ENCODE measurements around the gene KLF14. TPM values are rescaled to one million over a fixed set of nuclear protein-coding genes. Genes with fewer than 3 reads are reported as not detected.
A peak's percentile ranks its signal among the peaks of the same experiment; 100 is the strongest.

The KLF14 gene
- total and polyA plus RNA-seq, 2 experiments from 2014 or later: 0.16 TPM; not detected in 1

DNA sequence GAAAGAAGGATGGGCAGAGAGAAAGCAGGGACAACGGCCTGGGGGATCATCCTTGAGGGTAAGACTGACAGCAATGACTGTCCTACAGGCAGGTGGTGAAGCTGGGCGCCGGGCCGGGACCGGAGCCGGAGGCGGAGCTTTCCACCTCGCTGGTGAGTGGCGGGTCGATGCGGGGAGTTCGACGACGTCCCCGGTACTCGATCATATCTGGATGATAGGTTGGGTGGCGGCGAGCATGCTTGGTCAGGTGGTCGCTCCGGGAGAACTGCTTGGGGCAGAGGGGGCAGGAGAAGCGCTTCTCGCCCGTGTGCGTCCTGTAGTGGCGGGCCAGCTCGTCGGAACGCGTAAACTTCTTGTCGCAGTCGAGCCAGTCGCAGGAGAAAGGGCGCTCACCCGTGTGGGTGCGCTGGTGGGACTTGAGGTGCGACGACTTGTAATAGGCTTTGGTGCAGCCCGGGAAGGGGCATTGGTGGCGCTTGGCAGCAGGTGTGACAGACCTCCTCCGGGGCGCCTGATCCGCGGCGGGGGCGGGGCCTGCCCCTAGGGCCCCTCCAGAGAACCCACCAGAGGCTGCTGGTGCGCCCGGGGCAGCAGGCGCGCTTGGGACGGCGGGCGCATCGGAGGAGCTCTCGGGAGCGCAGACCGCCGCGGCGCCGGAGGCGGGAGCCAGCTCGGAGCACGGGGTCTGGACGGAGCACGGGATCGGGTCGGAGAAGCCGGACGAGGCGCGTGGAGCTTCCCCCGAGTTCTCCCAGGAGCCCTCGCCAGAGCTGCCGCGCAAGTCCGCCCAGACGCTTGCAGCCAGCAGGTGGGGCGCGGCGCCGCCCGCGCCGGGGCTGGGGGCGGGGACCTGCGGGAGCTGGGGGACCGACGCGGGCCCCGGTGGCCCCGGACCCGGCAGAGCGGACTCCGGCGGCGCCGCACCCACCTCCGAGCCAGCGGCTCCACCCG is 752 bp downstream of the KLF14 start:
- WGBS (ENCODE audit: low lambda C conversion rate, missing lambda C conversion rate): 7% methylated on average over 60 of the region's 100 CpGs

DNA sequence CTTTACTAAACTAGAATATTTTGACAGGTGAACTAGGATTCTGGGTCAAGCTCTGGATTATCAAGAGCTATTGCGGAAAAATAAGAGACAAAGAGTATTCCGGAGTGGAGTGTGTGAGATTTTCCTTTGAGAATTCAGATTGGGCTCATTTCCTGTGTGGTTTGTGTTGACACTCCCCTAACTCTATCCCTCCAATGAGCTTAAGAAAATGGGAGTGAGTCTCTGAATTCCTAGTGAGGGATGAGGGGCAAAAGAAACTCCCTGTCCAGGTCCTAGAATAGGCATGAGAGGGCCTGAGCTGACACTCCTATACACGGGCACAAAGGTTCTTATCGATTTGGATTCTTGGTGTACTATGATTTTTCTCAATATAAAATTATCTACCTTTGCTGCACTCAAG is 10.2 kb downstream of the KLF14 start:
- Histone ChIP-seq H3K4me1 (ENCODE audit: insufficient read depth) (no peaks in the 10 kb centered on the region), H3K27ac (no peak overlapping the region), H3K4me3 (no peak overlapping the region), H3K4me2 (no peak overlapping the region), H3K9me2 (replicated peaks; ENCODE audit: insufficient read depth) (no peaks in the 10 kb centered on the region), H4K20me1 (ENCODE audit: insufficient read depth, poor library complexity, severe bottlenecking) (no peaks in the 10 kb centered on the region), H3K9me3 (ENCODE audit: low read depth) (no peaks in the 10 kb centered on the region), H3K36me3 (replicated peaks; ENCODE audit: insufficient read depth, low read depth) (no peaks in the 10 kb centered on the region), H2AFZ (no peak overlapping the region), H3K79me2 (no peaks in the 10 kb centered on the region), H3K27me3 (no peaks in the 10 kb centered on the region)
- 80% methylated on average over 4 of the region's 4 CpGs for WGBS (ENCODE audit: low lambda C conversion rate, missing lambda C conversion rate)
- no peak for DNase-seq (ENCODE audit: low spot score)
- TF ChIP-seq, protein P1, sequence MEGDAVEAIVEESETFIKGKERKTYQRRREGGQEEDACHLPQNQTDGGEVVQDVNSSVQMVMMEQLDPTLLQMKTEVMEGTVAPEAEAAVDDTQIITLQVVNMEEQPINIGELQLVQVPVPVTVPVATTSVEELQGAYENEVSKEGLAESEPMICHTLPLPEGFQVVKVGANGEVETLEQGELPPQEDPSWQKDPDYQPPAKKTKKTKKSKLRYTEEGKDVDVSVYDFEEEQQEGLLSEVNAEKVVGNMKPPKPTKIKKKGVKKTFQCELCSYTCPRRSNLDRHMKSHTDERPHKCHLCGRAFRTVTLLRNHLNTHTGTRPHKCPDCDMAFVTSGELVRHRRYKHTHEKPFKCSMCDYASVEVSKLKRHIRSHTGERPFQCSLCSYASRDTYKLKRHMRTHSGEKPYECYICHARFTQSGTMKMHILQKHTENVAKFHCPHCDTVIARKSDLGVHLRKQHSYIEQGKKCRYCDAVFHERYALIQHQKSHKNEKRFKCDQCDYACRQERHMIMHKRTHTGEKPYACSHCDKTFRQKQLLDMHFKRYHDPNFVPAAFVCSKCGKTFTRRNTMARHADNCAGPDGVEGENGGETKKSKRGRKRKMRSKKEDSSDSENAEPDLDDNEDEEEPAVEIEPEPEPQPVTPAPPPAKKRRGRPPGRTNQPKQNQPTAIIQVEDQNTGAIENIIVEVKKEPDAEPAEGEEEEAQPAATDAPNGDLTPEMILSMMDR (IDR thresholded peaks at IDR 0.05; ENCODE audit: poor library complexity): no peak
- no peak for TF ChIP-seq EZH2 (IDR thresholded peaks at IDR 0.05; ENCODE audit: borderline replicate concordance)
- TF ChIP-seq EZH2phosphoT487 (IDR thresholded peaks at IDR 0.05; ENCODE audit: low read depth, severe bottlenecking, unreplicated experiment): no peak

More for the DNA sequence above, 752 bp downstream of the KLF14 start:
- H3K4me3 ChIP-seq: peak overlapping the region; percentile 56
- no peak overlapping the region for H3K27ac ChIP-seq
- H3K36me3 ChIP-seq (replicated peaks; ENCODE audit: insufficient read depth, low read depth): no peaks in the 10 kb centered on the region
- peak; percentile 33 for TF ChIP-seq EZH2 (IDR thresholded peaks at IDR 0.05; ENCODE audit: borderline replicate concordance)
- TF ChIP-seq, protein P1 (IDR thresholded peaks at IDR 0.05; ENCODE audit: poor library complexity): no peak
- no peak for TF ChIP-seq EZH2phosphoT487 (IDR thresholded peaks at IDR 0.05; ENCODE audit: low read depth, severe bottlenecking, unreplicated experiment)
- no peaks in the 10 kb centered on the region for H3K79me2 ChIP-seq
- no peaks in the 10 kb centered on the region for H3K9me2 ChIP-seq (replicated peaks; ENCODE audit: insufficient read depth)
- peak; percentile 68 for DNase-seq (ENCODE audit: low spot score)
- H3K9me3 ChIP-seq (ENCODE audit: low read depth): peaks cover 12% of the 10 kb centered on the region
- no peaks in the 10 kb centered on the region for H3K4me1 ChIP-seq (ENCODE audit: insufficient read depth)
- peak overlapping the region; percentile 94 for H3K4me2 ChIP-seq
- peaks cover 78% of the 10 kb centered on the region for H3K27me3 ChIP-seq
- H2AFZ ChIP-seq: peak overlapping the region; percentile 55
- H4K20me1 ChIP-seq (ENCODE audit: insufficient read depth, poor library complexity, severe bottlenecking): no peaks in the 10 kb centered on the region

DNA sequence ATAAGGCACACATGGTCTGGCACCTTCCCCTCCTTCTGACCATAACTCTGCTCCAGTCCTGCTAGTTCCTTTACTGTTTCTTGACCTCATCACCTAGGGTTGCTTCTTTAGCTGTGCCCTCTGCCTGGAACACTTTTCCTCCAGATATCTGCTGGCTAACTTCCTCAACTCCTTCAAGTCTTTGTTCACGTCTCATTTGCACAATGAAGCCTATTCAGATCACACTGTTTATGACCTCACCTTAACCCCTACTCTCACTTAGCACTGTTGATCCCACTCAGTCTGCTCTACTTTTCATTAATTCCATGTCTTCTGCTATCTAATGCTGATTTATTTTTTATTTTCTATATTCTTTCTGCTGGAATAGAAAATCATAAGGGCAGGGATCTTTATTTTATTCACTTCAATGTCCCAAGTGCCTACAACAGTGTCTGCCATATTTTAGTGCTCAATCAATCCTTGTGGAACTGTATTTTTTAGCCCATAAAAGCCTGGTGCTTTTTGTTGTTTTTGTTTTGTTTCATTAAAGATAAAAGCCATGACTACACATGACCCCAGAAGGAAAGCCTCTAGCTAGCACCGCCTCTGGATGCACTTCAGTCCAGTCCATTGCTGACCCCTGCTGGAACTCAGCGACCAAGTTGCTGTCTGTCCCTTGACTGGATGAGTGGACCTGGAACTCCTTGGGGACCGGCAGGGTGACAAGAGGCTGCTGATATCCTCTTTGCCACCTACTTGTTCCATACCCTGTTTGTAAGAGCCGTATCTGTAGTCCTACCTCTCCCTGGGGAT is 12.3 kb downstream of the KLF14 start:
- no peak overlapping the region for H3K27ac ChIP-seq

More for the DNA sequence above, 12.3 kb downstream of the KLF14 start:
- H3K27me3 ChIP-seq: no peaks in the 10 kb centered on the region
- no peaks in the 10 kb centered on the region for H3K36me3 ChIP-seq (replicated peaks; ENCODE audit: insufficient read depth, low read depth)
- no peaks in the 10 kb centered on the region for H3K4me1 ChIP-seq (ENCODE audit: insufficient read depth)
- no peaks in the 10 kb centered on the region for H3K9me3 ChIP-seq (ENCODE audit: low read depth)
- H3K4me3 ChIP-seq: no peak overlapping the region
- WGBS (ENCODE audit: low lambda C conversion rate, missing lambda C conversion rate): 29% methylated on average over 5 of the region's 5 CpGs
- no peak for TF ChIP-seq EZH2 (IDR thresholded peaks at IDR 0.05; ENCODE audit: borderline replicate concordance)
- TF ChIP-seq, protein P1 (IDR thresholded peaks at IDR 0.05; ENCODE audit: poor library complexity): peak; percentile 67
- H3K79me2 ChIP-seq: no peaks in the 10 kb centered on the region
- H2AFZ ChIP-seq: no peak overlapping the region
- peak; percentile 87 for DNase-seq (ENCODE audit: low spot score)
- H4K20me1 ChIP-seq (ENCODE audit: insufficient read depth, poor library complexity, severe bottlenecking): no peaks in the 10 kb centered on the region
- no peaks in the 10 kb centered on the region for H3K9me2 ChIP-seq (replicated peaks; ENCODE audit: insufficient read depth)
- no peak overlapping the region for H3K4me2 ChIP-seq
